Activated T-helper 1 cell treated with anti-CD3 and anti-CD28 coated beads, Interleukin-12 subunit alpha, Interleukin-12 subunit beta, Interleukin-2, Interleukin-4 antibody, amounts not matched to agents 30 ng/mL and 10 ng/mL and 1 ng/mL, durations not matched to agents 14 hours and 24 hours and 36 hours (primary cell): ENCODE data around the gene SLC35A4. TPM values are rescaled to one million over a fixed set of nuclear protein-coding genes. Genes with fewer than 3 reads are reported as not detected.

Experiments used
- DNase-seq: peaks from one replicate; pipeline ENCODE4 v3.0.0; 2021; ENCODE audit warnings: low spot score
- H3K27ac Mint-ChIP-seq: one replicate; pipeline ENCODE4 v1.8.0; 2021; ENCODE audit warnings: mild to moderate bottlenecking, mixed read lengths
- H3K27me3 Mint-ChIP-seq: one replicate; pipeline ENCODE4 v1.8.0; 2022; ENCODE audit warnings: mild to moderate bottlenecking, moderate library complexity, mixed read lengths; ENCODE audit not compliant: insufficient read depth
- H3K36me3 Mint-ChIP-seq: one replicate; pipeline ENCODE4 v1.8.0; 2021; ENCODE audit warnings: low read depth, mixed read lengths
- H3K4me1 Mint-ChIP-seq: one replicate; pipeline ENCODE4 v1.8.0; 2021; ENCODE audit warnings: low read depth, mixed read lengths
- H3K4me3 Mint-ChIP-seq: one replicate; pipeline ENCODE4 v1.8.0; 2021; ENCODE audit warnings: mild to moderate bottlenecking, moderate library complexity, mixed read lengths
- H3K9me3 Mint-ChIP-seq: one replicate; pipeline ENCODE4 v1.8.0; 2021; ENCODE audit warnings: mixed read lengths
- intact Hi-C: fragments of 100-400 bp; cut with micrococcal nuclease; formaldehyde crosslinking; loops from one replicate; pipeline ENCODE4 v1.15.1; 2024
- total RNA-seq: library from RNA; stranded (reverse); gene quantifications from 2 replicates; pipeline ENCODE4 v1.2.3, GENCODE V29; 2022

The SLC35A4 gene
- total RNA-seq, 1 donor from 2014 or later: 94.3 TPM

DNA sequence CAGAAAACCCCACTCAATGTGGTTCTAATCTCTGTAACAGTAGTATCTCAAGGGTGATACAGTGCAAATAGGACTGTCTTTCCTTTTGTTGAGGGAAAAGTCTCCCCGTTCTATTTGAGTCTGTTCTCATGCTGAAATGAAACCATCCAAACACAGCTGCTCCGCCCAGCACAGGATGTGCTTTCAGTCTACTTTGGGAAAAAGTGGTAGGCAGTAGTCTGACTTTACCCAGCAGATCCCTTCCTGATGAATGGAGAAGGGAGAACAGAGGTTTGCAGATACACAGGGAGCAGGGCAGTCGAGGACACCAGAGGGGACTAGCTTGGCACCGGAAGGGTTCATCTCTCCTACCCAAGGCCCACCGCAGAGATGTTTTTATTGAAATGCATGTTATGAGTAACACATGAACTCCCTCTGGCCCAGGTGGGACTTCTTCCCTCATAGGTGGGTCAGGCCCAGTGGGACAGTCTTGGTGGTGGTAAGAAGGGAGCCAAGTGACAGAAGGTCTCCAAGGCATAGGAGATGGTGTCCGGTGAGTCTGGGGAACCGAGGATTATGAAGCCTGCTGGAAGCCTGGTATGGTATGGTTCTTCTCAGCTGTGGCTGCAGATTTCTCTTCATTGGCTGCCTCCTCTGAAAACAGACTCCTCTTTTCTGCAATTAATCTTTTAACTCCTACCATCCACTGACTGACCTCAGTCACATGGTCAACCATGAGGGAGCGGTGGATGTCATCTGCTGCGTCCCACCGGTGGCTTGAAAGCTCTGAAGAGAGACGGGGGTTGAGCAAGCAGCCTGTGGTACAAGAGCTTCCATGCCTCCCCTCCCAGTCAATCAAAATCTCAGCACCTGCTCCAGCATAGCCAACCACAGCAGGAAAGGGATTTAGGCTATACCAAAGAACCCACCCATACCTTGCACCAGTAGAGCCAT is 14.2 kb upstream of the SLC35A4 start:
- no peak for DNase-seq
- Mint-ChIP-seq H3K27ac (peak overlapping the region; percentile 35), H3K36me3 (peaks cover 41% of the 10 kb centered on the region), H3K4me1 (peaks cover 72% of the 10 kb centered on the region), H3K9me3 (no peaks in the 10 kb centered on the region), H3K4me3 (peak overlapping the region; percentile 1), H3K27me3 (no peaks in the 10 kb centered on the region)
- intact Hi-C loops: loop anchor here (10.0 kb wide), 1 partner anchor 296 kb away; no protein-coding TSS in a partner anchor

DNA sequence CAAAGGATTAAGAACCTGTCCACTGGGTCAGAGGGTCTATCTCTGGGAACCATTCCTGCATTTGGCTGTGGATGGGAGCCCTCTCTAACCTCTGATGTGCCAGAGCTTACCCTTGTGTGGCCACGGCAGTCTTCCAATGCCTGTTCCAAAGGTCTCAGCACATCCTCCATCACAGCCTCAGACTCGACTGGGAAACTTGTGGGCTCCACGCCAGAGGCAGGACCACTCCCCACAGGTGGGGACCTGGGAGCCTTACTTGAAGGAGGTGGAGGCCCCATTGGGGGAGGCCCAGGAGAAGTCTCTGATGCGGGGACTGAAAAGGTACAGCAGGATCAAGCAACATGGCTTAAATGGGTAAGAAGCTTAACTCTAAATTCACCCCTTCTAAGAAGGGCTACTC is 12.8 kb upstream of the SLC35A4 start:
- intact Hi-C loops: loop anchor here (10.0 kb wide), 1 partner anchor 297 kb away; no protein-coding TSS in a partner anchor
- no peak overlapping the region for H3K27ac Mint-ChIP-seq
- no peaks in the 10 kb centered on the region for H3K9me3 Mint-ChIP-seq
- H3K4me3 Mint-ChIP-seq: no peak overlapping the region
- H3K36me3 Mint-ChIP-seq: peaks cover 49% of the 10 kb centered on the region
- peaks cover 85% of the 10 kb centered on the region for H3K4me1 Mint-ChIP-seq
- no peaks in the 10 kb centered on the region for H3K27me3 Mint-ChIP-seq
- no peak for DNase-seq

DNA sequence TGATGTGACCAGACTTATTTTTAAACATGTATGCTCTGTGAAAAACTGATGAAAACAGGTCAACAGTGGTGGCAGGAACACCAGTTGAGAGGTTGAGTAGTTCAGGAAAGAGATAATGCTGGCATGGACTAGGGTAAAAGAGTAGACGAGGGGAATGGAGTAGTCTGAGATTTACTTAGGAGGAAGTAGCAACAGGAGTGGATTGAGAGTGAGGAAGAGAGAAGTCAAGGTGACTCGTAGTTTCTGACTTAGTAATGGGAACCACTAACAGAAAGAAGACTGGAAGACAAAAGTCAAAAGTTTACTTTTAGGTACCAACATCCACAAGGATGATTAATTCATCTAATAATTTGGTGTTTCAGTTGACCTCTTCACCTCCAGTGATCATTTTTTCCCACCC is 11.0 kb upstream of the SLC35A4 start:
- no peaks in the 10 kb centered on the region for H3K9me3 Mint-ChIP-seq
- intact Hi-C loops: loop anchor here (10.0 kb wide), 1 partner anchor 299 kb away; no protein-coding TSS in a partner anchor
- no peak for DNase-seq
- no peaks in the 10 kb centered on the region for H3K27me3 Mint-ChIP-seq
- peak overlapping the region; percentile 90 for H3K27ac Mint-ChIP-seq
- peak overlapping the region; percentile 65 for H3K4me3 Mint-ChIP-seq
- peaks cover 56% of the 10 kb centered on the region for H3K36me3 Mint-ChIP-seq
- peaks cover 79% of the 10 kb centered on the region for H3K4me1 Mint-ChIP-seq

GRCh38 chr5:140554454-140554853 is 10.2 kb upstream of the SLC35A4 start:
- Mint-ChIP-seq H3K9me3 (no peaks in the 10 kb centered on the region), H3K36me3 (peaks cover 54% of the 10 kb centered on the region), H3K27me3 (no peaks in the 10 kb centered on the region), H3K27ac (peak overlapping the region; percentile 90), H3K4me1 (peaks cover 71% of the 10 kb centered on the region), H3K4me3 (peak overlapping the region; percentile 65)
- intact Hi-C loops: loop anchor here (10.0 kb wide), 1 partner anchor 300 kb away; no protein-coding TSS in a partner anchor
- DNase-seq: no peak

DNA sequence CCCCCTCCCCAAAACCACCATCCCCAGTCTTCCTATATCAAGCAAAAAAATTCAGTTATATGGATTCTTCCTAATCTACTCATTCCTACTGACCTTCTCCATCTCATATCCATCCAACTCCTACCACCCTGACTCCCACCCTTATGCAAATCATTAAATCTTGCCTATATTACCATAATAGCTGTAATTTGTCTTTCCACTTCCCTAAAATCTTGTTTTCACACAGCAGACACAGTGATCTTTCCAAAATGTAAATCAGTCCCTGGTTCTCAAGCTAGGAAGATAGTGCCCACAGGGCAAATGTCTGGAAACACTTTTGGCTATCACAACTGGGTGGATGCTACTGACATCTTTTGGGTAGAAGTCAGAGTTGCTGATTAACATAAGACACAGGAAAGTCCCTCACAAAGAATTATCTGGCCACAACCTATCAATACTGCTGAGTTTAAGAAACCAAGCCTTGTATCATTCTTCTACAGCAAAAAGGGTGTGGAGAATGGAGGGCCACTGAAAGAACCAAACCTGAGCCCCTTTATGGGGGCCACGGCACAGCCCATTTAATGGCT is 8.8 kb upstream of the SLC35A4 start:
- H3K27me3 Mint-ChIP-seq: no peaks in the 10 kb centered on the region

DNA sequence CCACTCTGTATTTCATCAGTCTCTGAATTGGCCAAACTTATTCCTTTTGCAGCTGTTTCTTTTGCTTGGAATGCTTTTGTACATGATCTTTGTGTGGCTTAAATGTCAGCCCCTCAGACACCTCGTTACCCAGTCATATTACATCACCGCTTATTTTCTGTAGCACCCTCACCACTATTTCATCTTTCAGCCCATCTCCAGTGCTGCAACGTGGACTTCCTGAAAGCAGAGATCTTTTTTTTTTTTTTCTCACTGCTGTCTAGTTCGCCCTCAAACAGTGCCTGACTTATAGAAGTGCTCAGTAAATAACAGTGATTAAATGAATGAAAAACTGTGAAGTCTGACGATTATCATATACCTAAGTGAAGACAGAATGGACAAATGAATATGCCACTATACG is 8.2 kb upstream of the SLC35A4 start:
- Mint-ChIP-seq H3K4me1 (peaks cover 52% of the 10 kb centered on the region), H3K27me3 (no peaks in the 10 kb centered on the region), H3K9me3 (no peaks in the 10 kb centered on the region), H3K4me3 (peak overlapping the region; percentile 88), H3K27ac (peak overlapping the region; percentile 89), H3K36me3 (peaks cover 43% of the 10 kb centered on the region)
- intact Hi-C loops: loop anchor here (2.0 to 10.0 kb wide), 4 partner anchors 90 to 302 kb away; partner anchors contain the start of genes IK, NDUFA2, PFDN1 and ZMAT2
- DNase-seq: no peak

More for the DNA sequence above, 8.8 kb upstream of the SLC35A4 start:
- no peaks in the 10 kb centered on the region for H3K9me3 Mint-ChIP-seq
- intact Hi-C loops: loop anchor here (2.0 to 10.0 kb wide), 4 partner anchors 91 to 301 kb away; partner anchors contain the start of genes IK, NDUFA2, PFDN1 and ZMAT2
- peaks cover 57% of the 10 kb centered on the region for H3K4me1 Mint-ChIP-seq
- H3K36me3 Mint-ChIP-seq: peaks cover 45% of the 10 kb centered on the region
- H3K4me3 Mint-ChIP-seq: peak overlapping the region; percentile 88
- DNase-seq: no peak
- H3K27ac Mint-ChIP-seq: peak overlapping the region; percentile 89

GRCh38 chr5:140557136-140557805 is 7.4 kb upstream of the SLC35A4 start, which contains the start of gene SRA1:
Gene SRA1, minus strand, starts transcription at chr5:140557473. Its CDS starts 21 bp downstream, at chr5:140557452.
- intact Hi-C loops: loop anchor here (1.0 to 10.0 kb wide), 8 partner anchors 8 to 302 kb away; partner anchors contain the start of genes EIF4EBP3, IK, NDUFA2 and PFDN1
- Mint-ChIP-seq H3K27ac (peak within 1 kb of the TSS; percentile 89), H3K4me1 (peaks cover 47% of the 10 kb centered on the region), H3K9me3 (no peaks in the 10 kb centered on the region), H3K27me3 (no peaks in the 10 kb centered on the region), H3K4me3 (peak within 1 kb of the TSS; percentile 88), H3K36me3 (peaks cover 42% of the 10 kb centered on the region)
- peak; percentile 90 for DNase-seq

DNA sequence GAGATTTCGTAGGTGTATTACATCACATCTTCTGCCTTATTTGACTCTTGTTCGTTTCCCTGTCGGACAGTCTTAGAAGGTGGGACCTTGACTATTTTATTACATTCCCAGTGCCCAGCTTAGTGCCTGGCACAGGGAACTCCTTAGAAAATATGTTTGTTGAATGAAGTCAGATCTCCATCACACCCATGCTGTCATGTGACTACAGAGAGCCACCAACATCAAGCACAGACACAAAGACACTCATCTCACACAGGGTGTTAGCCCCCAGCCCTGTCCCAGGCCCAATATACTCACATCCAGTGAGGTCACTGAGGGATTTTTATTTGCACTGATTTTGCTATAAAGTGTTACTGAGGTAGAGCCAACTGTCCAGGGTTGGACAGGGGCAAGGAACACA is 6.7 kb upstream of the SLC35A4 start:
- intact Hi-C loops: loop anchor here (1.0 to 10.0 kb wide), 8 partner anchors 7 to 303 kb away; partner anchors contain the start of genes EIF4EBP3, IK, NDUFA2 and PFDN1
- H3K27me3 Mint-ChIP-seq: no peaks in the 10 kb centered on the region
- DNase-seq: no peak
- peaks cover 50% of the 10 kb centered on the region for H3K4me1 Mint-ChIP-seq
- H3K4me3 Mint-ChIP-seq: peak overlapping the region; percentile 88
- peaks cover 39% of the 10 kb centered on the region for H3K36me3 Mint-ChIP-seq
- H3K27ac Mint-ChIP-seq: peak overlapping the region; percentile 89
- H3K9me3 Mint-ChIP-seq: no peaks in the 10 kb centered on the region

- DNase-seq: no peak
- intact Hi-C loops: loop anchor here (10.0 kb wide), 1 partner anchor 304 kb away; no protein-coding TSS in a partner anchor
- no peak overlapping the region for H3K27ac Mint-ChIP-seq
- no peak overlapping the region for H3K4me3 Mint-ChIP-seq
- peaks cover 33% of the 10 kb centered on the region for H3K36me3 Mint-ChIP-seq
- peaks cover 49% of the 10 kb centered on the region for H3K4me1 Mint-ChIP-seq
- no peaks in the 10 kb centered on the region for H3K27me3 Mint-ChIP-seq
- H3K9me3 Mint-ChIP-seq: no peaks in the 10 kb centered on the region
Observed at GRCh38 chr5:140558542-140558941, 6.1 kb upstream of the SLC35A4 start.

DNA sequence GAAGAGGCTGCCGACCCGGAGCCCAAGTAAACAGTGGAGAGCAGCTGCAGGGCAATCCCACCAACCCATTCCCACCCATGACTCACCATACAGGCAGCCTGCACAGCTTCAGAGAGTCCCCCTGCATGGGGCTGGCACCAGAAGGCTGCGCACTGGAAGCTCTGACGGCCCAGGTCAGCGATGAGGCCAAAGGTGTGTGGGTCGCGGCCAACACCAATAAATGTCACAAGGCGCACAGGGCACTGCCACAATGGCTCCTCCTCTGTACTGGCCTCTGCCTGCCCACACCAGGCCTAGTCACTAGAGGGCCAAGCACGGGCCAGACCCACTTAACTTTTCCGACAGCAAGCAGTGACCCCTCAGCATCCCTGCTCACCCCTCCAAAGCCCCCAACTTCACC is 4.4 kb upstream of the SLC35A4 start:
- Mint-ChIP-seq H3K4me3 (no peak overlapping the region), H3K36me3 (peaks cover 27% of the 10 kb centered on the region), H3K27me3 (no peaks in the 10 kb centered on the region), H3K4me1 (peaks cover 48% of the 10 kb centered on the region), H3K9me3 (no peaks in the 10 kb centered on the region), H3K27ac (peak overlapping the region; percentile 47)
- DNase-seq: no peak
- intact Hi-C loops: loop anchor here (10.0 kb wide), 1 partner anchor 1055 kb away; the partner anchor contains the start of gene DIAPH1

- DNase-seq: no peak
- intact Hi-C loops: loop anchor here (10.0 kb wide), 1 partner anchor 1053 kb away; the partner anchor contains the start of gene DIAPH1
- no peak overlapping the region for H3K4me3 Mint-ChIP-seq
- H3K27ac Mint-ChIP-seq: no peak overlapping the region
- H3K36me3 Mint-ChIP-seq: peaks cover 20% of the 10 kb centered on the region
- no peaks in the 10 kb centered on the region for H3K9me3 Mint-ChIP-seq
- H3K4me1 Mint-ChIP-seq: peaks cover 46% of the 10 kb centered on the region
- no peaks in the 10 kb centered on the region for H3K27me3 Mint-ChIP-seq
Observed at GRCh38 chr5:140561753-140562523, 2.7 kb upstream of the SLC35A4 start.
